Right lung (tissue), 5 donors: ENCODE data around the gene CD93. TPM values are rescaled to one million over a fixed set of nuclear protein-coding genes. Genes with fewer than 3 reads are reported as not detected.

Experiments
- DNase-seq, 2 donors: peaks; one replicate each; pipeline ENCODE4 v3.0.0-alpha.2; 2013
- polyA plus RNA-seq, 5 donors: library from polyadenylated mRNA; unstranded; fragments of 120-200 nt; gene quantifications; one replicate each; pipeline versions ENCODE4 v1.2.1 to v1.2.3, GENCODE V29; 2013; ENCODE audit warnings: inconsistent platforms in 1 of 5, low replicate concordance in 1 of 5; ENCODE audit not compliant: insufficient read length in 5 of 5, insufficient read depth in 1 of 5

The CD93 gene
- polyA plus RNA-seq, 5 donors, result 154 to 194 (median 163) TPM

DNA sequence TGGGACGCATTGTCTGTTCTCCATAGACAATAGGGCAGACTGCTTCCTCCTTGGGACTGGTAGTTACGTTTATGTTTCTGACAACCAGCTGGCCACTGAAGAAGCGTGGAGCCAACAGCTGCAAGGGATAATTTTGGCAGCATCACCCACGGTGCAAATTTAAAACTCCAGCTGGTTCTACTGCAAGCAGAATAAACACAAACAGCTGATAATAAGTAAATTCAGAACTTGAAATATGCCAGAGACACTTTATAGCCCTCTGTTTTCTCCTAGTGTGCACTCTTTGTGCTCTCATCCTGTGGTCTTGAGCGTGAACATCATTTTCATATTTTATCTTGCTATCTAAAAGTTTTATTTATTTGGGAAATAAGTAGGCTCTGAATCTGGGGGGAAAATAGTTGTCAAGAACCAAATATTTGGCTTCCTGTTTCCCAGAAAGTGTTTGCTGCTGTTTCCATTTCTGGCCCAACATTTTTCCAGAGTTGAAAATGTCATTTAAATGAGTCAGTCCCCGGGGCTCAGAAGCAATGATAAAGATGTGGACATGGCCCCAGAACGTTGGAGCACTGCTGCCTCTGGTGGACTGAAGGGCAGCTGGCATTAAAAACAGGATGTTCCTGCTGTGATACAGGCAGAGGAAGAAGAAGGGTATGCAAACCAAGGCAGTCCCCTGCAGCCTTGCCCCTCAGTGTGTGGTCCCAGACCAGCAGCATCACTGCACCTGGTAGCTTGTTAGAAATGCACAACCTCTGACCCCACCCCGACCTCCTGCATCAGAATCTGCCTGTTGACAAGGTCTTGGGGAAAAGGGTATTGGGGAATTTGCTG is 24.2 kb downstream of the CD93 start:
- DNase-seq, result peak; percentile 82 to 88

DNA sequence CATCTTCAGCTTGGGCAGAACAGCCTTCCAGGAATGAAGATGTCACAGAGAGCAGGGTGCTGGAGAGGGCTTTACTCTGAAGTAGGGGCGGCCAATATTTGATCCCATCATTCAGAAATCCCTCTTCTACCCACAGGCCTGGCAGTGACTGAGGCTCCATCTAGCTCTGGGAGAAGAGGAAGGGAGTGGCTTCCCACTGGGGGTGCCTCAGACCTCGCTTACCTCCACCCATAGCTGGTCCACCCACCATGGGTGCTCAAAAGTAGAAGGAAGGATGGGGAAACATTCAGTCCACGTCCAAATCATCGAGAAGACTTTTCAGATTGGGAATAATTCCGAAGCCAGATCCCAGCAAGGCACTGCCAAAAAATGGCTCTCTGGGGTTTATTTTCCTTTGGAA is 24.9 kb downstream of the CD93 start:
- DNase-seq, result no peak

GRCh38 chr20:23060629-23061028 is 25.5 kb downstream of the CD93 start:
- no peak for DNase-seq

DNA sequence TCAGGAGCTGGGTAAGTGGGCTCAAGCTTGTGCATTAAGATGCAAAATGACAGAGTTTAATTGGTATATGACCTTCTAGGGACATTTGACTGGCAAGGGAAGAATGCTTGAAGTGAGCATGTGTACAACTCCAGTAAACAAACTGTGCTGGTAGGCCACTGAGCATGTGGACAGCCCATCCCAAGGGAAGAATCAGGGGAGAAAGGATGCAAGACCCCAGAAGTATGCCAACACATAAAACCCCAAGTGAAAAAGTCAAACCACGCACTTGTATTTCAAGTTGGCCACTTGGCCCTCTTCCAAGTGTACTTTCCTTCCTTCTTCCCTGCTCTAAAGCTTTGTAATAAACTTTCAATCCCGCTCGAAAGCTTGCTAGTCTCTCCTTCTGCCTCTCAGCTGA is 26.3 kb downstream of the CD93 start:
- no peak for DNase-seq

- no peak for DNase-seq
Observed at GRCh38 chr20:23059001-23059400, 27.1 kb downstream of the CD93 start.

DNA sequence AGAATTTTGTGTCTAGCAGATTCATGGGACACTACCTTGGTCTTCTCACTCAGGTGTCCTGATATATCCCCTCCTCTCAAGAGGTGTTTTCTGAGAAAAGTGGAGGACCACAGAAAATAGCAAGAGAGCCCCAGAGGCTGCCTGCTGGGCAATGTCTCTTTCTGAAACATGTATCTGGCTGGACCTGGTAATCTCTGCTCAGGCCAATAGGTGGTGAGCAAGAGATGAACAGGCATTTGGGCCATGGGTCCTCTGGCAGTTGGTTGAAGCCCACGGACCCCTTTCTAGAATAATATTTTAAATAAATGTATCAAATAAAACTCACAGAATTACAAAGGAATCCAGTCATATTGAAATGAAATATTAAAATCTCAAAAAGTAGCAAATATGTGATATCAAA is 27.9 kb downstream of the CD93 start:
- DNase-seq, result no peak

GRCh38 chr20:23052904-23053303 is 33.2 kb downstream of the CD93 start:
- no peak for DNase-seq

DNA sequence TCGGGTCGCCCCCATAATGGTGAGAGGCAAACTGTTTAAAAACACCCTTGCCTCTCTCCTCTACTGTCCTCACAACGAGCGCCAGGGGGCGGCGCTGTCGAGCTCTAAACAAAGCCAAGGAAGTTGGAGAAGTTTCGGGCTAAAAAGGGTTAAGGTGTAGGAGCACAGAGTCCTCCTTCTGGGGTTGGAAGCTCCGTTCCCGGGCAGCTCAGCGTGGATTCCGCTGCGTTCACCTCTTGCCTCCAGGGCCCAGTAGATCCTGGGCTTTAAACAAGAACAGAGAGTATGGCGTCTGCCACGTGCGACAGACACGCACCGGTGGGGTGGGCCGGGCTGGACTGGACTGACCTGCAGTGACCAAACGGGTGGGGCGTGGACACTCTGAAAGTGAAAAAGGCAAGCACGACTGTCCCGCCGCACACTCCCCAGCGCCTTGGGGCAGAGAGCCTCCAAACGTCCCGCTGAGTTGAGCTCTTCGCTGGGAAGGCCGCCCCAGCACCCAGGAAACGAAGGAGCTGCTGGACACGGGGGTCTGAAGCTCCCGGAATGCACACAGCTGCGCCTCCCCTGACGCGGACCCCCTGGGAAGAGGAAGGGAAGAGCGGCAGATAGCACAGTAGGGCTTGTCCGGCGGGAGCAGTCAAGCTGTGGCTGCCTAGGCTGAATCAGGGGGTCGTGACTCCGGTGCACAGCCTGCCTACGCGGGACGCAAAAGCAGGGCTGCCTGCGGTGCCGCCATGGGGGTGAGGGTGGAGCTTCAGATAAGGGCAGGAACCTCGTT is 35.1 kb downstream of the CD93 start:
- DNase-seq, result peak in 1 of 2 donors; percentile 77

DNA sequence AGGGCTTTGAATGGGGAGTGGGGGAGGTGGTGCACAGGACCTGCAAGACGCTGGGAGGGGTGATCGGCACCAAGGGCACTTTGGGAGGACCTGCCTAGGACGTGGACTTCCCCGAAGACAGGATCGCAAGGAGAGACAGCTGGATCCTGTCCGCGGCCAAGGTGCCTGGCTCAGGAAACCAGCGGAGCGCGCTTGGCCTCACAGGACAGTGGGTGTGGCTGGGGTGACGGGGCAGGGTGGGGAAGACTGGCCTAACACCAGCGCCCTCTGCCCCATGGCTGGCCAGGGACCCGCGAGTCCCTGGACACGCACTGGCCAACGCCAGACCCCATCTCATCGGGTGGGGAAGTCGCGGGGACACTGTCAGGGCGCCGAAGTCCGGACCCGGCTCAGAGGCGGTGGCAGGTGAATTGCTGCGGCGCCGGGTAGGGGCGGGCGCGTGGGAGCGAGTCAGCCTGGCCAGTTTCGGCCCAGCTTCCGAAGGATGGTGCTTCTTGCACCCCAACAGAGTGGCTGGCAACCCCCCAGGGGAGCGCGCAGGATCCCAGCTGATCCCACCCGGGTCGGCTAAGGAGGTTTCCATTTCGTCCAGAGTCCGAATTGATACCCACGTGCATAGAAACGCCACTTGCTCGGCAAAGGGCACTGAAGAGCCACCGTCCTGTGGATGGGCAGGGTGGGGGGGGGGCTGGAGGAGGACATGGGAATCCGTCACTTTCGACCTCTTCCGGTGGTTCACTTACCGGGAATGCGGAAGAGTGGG is 35.9 kb downstream of the CD93 start:
- no peak for DNase-seq

- no peak for DNase-seq
Observed at GRCh38 chr20:23049201-23050075, 36.7 kb downstream of the CD93 start, which contains the start of gene THBD. THBD (minus strand) TSS chr20:23049672; CDS start chr20:23049504, 168 bp downstream.

- no peak for DNase-seq
Observed at GRCh38 chr20:23048283-23049200, 37.6 kb downstream of the CD93 start.

DNA sequence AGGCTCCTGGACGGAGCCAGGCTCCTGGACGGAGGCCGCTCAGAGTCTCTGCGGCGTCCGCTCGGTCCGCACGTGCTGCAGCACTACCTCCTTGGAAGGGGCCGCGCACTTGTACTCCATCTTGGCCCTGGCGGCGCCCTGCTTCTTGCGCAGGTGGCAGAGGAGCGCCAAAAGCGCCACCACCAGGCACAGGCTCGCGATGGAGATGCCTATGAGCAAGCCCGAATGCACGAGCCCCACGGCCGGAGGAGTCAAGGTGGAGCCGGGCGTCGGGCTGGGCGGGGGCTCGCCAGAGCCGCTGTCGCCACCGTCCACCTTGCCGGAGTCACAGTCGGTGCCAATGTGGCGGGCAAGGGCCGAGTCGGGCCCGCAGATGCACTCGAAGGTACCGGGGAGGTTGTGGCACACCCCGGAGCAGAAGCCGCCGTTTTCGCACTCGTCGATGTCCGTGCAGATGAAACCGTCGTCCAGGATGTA is 38.3 kb downstream of the CD93 start:
- no peak for DNase-seq

DNA sequence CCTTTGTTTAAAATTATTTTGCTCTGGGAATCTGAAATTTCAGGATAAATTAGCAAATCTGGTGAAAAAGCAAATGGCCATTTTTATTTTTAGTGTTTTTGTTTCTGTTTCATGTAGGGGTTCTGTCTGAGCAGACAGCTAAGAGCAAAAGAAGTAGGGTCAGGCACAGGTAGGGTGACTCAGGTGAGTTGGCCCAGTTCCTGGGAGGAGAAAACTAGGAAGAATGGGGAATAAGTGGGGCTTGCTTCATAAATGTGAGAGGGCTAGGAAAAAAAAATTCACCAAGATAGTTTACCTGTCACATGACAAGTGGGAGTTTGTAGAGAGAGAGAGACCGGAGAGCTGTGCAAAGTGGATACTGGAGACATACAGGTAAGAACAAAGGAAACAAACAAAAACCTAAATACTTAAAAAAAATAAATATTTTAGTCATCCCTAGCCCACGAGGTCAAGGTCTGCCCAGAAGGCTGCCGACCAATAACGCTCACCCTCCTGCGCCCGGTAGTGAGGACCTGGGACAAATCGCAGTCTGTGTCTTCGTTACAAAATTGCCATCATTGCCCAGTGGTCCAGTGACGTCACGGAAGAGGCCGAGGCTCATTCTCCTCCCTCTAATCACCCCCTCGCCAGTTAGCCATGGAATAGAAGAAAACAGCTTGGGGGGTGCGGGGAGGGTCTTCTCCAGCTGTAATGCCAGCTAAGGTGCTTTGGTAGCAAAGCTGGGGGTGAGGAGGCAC is 39.0 kb downstream of the CD93 start:
- no peak for DNase-seq

DNA sequence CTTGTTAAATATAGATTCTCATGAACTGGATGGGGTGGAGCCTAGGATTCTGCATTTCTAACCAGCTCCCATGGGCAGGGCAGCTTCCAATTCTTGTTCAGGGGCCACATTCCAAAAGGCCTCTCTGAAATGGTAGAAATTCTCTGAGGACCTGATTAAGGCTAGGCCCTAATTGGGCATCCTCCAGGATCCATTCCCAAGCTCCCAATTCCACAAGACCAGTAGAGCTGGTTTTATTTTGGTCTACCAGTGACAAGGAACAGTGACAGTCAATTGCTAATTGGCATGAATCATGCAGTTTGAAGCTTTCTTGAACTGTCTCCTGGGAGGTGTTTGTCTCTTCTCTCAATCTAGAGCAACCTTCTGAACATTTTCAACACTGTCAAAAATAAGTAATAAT is 39.7 kb downstream of the CD93 start:
- DNase-seq, result no peak

- DNase-seq, result no peak
Observed at GRCh38 chr20:23043376-23043775, 42.7 kb downstream of the CD93 start.

- DNase-seq, result no peak
Observed at GRCh38 chr20:23042270-23042669, 43.9 kb downstream of the CD93 start.

- no peak for DNase-seq
Observed at GRCh38 chr20:23039885-23040508, 46.1 kb downstream of the CD93 start.

DNA sequence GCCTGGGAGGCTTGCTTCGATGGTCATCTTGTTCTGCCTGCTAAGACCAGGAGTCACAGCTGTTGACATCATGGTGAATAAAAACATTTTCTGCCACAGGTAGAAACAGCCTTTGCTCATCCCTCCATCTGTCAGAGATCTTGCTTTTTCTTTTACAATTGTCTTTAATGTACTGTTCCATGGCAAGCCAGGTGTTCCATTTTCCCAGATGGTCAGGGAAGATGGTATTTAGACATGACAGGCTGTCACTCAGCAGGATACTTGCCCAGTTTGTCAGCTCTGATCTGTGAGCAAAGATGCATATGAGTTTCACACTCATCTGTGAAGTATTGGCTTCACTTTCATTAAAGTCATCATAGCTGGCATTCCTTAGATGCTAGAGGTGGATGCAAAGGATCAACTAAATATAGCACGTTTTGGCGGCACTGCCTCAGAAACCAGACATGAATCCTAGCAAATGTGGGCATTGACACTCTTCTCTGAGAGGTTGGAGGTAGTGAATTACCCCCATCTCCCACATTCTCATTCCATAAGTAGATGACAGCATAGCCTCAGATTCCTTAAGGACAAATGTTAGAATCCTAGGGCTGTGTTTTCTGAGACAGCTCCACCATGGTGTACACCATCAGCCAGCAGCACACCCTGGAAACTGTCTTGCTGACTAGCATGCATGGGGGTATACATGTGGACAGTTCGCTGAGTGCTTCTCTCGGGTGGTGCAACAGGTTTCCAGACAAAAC is 46.8 kb downstream of the CD93 start:
- DNase-seq, result no peak
